ENCODE results near the gene NT5E. TPM values are rescaled to one million over a fixed set of nuclear protein-coding genes. Genes with fewer than 3 reads are reported as not detected.

The NT5E gene
- total and polyA plus RNA-seq, 2 of the 13 experiments (the other 11 are each of a cell fraction or from before 2014, with no cell fraction given), result 9.5 to 33.0 TPM

DNA sequence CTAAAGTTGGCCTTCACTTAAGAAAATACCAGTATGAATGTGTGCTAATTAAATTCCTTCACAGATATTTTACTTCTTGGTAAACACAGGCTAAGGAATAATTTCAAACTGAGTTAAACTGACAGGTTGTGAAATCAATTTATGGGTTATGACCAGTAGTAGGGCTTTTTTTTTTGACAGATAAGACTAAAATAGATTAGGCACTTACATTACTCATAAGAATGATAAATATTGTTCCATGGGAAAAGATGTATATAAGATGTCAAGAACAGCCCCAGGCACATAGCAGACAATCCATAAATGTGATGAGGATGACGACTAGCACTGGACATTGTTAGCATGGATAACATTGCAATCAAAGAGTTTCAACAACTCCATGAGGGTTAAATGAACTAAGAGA lies 22.9 kb downstream of the NT5E start (continued):
- TF ChIP-seq MLXIP (CRISPR knock-in tag; IDR thresholded peaks at IDR 0.05; ENCODE audit: borderline replicate concordance) (no peak), ZNF136 (CRISPR knock-in tag; IDR thresholded peaks at IDR 0.05; ENCODE audit: low read depth) (no peak), ATF1 (CRISPR knock-in tag; IDR thresholded peaks at IDR 0.05) (no peak), ZNF567 (CRISPR knock-in tag; IDR thresholded peaks at IDR 0.05; ENCODE audit: borderline replicate concordance) (no peak)

DNA sequence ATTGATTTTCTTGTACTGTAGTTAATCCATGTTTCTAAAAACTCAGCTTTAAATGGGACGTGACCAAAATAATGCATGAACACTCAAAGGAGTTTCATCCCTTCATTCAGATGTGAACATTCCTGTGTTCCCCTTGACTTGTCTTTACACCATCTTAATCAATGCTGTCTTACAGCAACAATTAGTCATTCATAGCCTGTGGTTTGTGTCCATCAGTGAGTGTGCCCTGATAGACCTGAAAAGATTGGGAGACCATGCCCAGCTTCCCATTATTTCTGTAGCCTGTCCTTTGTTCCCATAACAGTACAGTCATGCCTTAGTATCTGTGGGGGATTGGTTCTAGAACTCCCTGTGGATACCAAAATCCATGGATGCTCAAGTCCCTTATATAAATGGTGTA lies 23.9 kb downstream of the NT5E start:
- ATAC-seq, result no peak
- FAIRE-seq, result no peak
- H3K79me2 ChIP-seq (ENCODE audit: insufficient read depth, low read length), result no peaks in the 10 kb centered on the region
- no peaks in the 10 kb centered on the region; a peak in 1 of 5 replicates for H3K36me3 ChIP-seq (replicated peaks in 1 of 2; ENCODE audit: control insufficient read depth in 1 of 2, insufficient read depth in 2 of 2, low read length in 2 of 2)
- H3K4me2 ChIP-seq (ENCODE audit: low read depth, low read length), result no peak overlapping the region
- intact Hi-C loops (cut with micrococcal nuclease; ENCODE audit: unreplicated experiment), result no loop called here
- no peak for DNase-seq (ENCODE audit: low spot score)
- CTCF ChIA-PET (ENCODE audit: low intra/inter-chr PET ratio, low total read pairs), result interaction anchor here (1.5 kb wide), 1 partner anchor 118 kb away, joined by 3 read pairs; no protein-coding TSS in a partner anchor
- H3K9ac ChIP-seq (ENCODE audit: insufficient read depth, low read depth, low read length), result no peak overlapping the region
- H4K20me1 ChIP-seq (ENCODE audit: insufficient read depth, low read length), result no peaks in the 10 kb centered on the region
- POLR2A ChIA-PET, result no interaction called here
- no peaks in the 10 kb centered on the region for H3K27me3 ChIP-seq (ENCODE audit: control insufficient read depth in 1 of 2, insufficient read depth in 2 of 2, low read length in 2 of 2)
- 85% methylated on average over 1 of the region's 1 CpG for WGBS (ENCODE audit: low lambda C conversion rate)
- BruUV-seq (replicated peaks), result no TSS peak
- no peak overlapping the region for H3K4me3 ChIP-seq (replicated peaks in 1 of 3; ENCODE audit: insufficient read depth in 1 of 3, low read depth in 2 of 3, low read length in 3 of 3)
- in situ Hi-C loops (cut with HindIII; ENCODE audit: extremely low pct_ligation_motif_present, low pct_unique_long_range_greater_than_20kb), result no loop called here
- no peak overlapping the region for H2AFZ ChIP-seq (ENCODE audit: low read length)
- no peaks in the 10 kb centered on the region for H3K4me1 ChIP-seq (ENCODE audit: insufficient read depth, low read length)
- H3K9me3 ChIP-seq (ENCODE audit: low read length), result no peaks in the 10 kb centered on the region
- H3K27ac ChIP-seq (ENCODE audit: extremely low read length, insufficient read depth, low read length), result no peak overlapping the region
- TF ChIP-seq HCFC1 (IDR thresholded peaks at IDR 0.05; ENCODE audit: low read depth, low read length) (no peak), ZKSCAN8 (CRISPR knock-in tag; IDR thresholded peaks at IDR 0.05; ENCODE audit: borderline replicate concordance) (no peak), SP4 (CRISPR knock-in tag; IDR thresholded peaks at IDR 0.05) (no peak), POLR2A (IDR thresholded peaks at IDR 0.05; ENCODE audit: insufficient read depth in 1 of 2, low read depth in 2 of 2, low read length in 2 of 2) (no peak), ADNP (CRISPR knock-in tag; IDR thresholded peaks at IDR 0.05) (no peak), ATF7 (IDR thresholded peaks at IDR 0.05) (no peak), ATF7 (CRISPR knock-in tag; IDR thresholded peaks at IDR 0.05) (no peak), ZNF724P (CRISPR knock-in tag; IDR thresholded peaks at IDR 0.05; ENCODE audit: borderline replicate concordance) (no peak), ZNF879 (CRISPR knock-in tag; IDR thresholded peaks at IDR 0.05) (no peak), EP300 (IDR thresholded peaks at IDR 0.05; ENCODE audit: low read depth in 2 of 2, low read length in 2 of 2) (no peak), EP300 (CRISPR knock-in tag; IDR thresholded peaks at IDR 0.05; ENCODE audit: borderline replicate concordance) (no peak), GTF3A (CRISPR knock-in tag; conservative IDR thresholded peaks at IDR 0.05) (no peak)
- TF ChIP-seq, protein P1, sequence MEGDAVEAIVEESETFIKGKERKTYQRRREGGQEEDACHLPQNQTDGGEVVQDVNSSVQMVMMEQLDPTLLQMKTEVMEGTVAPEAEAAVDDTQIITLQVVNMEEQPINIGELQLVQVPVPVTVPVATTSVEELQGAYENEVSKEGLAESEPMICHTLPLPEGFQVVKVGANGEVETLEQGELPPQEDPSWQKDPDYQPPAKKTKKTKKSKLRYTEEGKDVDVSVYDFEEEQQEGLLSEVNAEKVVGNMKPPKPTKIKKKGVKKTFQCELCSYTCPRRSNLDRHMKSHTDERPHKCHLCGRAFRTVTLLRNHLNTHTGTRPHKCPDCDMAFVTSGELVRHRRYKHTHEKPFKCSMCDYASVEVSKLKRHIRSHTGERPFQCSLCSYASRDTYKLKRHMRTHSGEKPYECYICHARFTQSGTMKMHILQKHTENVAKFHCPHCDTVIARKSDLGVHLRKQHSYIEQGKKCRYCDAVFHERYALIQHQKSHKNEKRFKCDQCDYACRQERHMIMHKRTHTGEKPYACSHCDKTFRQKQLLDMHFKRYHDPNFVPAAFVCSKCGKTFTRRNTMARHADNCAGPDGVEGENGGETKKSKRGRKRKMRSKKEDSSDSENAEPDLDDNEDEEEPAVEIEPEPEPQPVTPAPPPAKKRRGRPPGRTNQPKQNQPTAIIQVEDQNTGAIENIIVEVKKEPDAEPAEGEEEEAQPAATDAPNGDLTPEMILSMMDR (CRISPR knock-in tag; IDR thresholded peaks at IDR 0.05), result no peak
- TF ChIP-seq, protein P2, sequence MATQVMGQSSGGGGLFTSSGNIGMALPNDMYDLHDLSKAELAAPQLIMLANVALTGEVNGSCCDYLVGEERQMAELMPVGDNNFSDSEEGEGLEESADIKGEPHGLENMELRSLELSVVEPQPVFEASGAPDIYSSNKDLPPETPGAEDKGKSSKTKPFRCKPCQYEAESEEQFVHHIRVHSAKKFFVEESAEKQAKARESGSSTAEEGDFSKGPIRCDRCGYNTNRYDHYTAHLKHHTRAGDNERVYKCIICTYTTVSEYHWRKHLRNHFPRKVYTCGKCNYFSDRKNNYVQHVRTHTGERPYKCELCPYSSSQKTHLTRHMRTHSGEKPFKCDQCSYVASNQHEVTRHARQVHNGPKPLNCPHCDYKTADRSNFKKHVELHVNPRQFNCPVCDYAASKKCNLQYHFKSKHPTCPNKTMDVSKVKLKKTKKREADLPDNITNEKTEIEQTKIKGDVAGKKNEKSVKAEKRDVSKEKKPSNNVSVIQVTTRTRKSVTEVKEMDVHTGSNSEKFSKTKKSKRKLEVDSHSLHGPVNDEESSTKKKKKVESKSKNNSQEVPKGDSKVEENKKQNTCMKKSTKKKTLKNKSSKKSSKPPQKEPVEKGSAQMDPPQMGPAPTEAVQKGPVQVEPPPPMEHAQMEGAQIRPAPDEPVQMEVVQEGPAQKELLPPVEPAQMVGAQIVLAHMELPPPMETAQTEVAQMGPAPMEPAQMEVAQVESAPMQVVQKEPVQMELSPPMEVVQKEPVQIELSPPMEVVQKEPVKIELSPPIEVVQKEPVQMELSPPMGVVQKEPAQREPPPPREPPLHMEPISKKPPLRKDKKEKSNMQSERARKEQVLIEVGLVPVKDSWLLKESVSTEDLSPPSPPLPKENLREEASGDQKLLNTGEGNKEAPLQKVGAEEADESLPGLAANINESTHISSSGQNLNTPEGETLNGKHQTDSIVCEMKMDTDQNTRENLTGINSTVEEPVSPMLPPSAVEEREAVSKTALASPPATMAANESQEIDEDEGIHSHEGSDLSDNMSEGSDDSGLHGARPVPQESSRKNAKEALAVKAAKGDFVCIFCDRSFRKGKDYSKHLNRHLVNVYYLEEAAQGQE (IDR thresholded peaks at IDR 0.05; ENCODE audit: borderline replicate concordance in 1 of 2, low read depth in 1 of 2, low read length in 2 of 2), result no peak

Measured in HepG2 (cell line).